K562 (cell line): ENCODE data around the gene SEC14L1. TPM values are rescaled to one million over a fixed set of nuclear protein-coding genes. Genes with fewer than 3 reads are reported as not detected.
A peak's percentile ranks its signal among the peaks of the same experiment; 100 is the strongest.

Experiments
- CBX5 ChIP-seq: IDR thresholded peaks from 2 replicates; pipeline ENCODE4 v1.6.1; 2014; ENCODE audit warnings: low read depth, borderline replicate concordance
- CHAMP1 ChIP-seq: fragments of 450-650 bp; IDR thresholded peaks from 2 replicates; pipeline ENCODE4 v1.6.1; 2016; ENCODE audit warnings: mild to moderate bottlenecking
- JUNB ChIP-seq: fragments of 450-650 bp; formaldehyde crosslinking; conservative IDR thresholded peaks from 2 replicates; pipeline ENCODE4 v1.4.0; 2020; ENCODE audit warnings: mild to moderate bottlenecking
- LEF1 ChIP-seq: fragments of 450-650 bp; IDR thresholded peaks from 2 replicates; pipeline ENCODE4 v1.6.1; 2016; ENCODE audit warnings: mild to moderate bottlenecking
- MAZ ChIP-seq, 2 experiments: fragments of 450-650 bp in 1 of 2; sonication (generic) in 1 of 2; formaldehyde crosslinking; IDR thresholded peaks in 1 of 2; conservative IDR thresholded peaks in 1 of 2; 2 replicates each; pipeline versions ENCODE4 v1.4.0 to v1.5.0; 2020; ENCODE audit warnings: mild to moderate bottlenecking in 1 of 2, missing genetic modification reagents in 1 of 2
- MTF1 ChIP-seq: fragments of 250-450 bp; sonication (Bioruptor Pico); IDR thresholded peaks from 2 replicates; pipeline ENCODE4 v1.9.0; 2021; ENCODE audit warnings: moderate library complexity, mild to moderate bottlenecking, inconsistent platforms, borderline replicate concordance
- SIRT6 ChIP-seq: IDR thresholded peaks from one replicate; pipeline ENCODE4 v1.6.1; 2012; ENCODE audit warnings: low read depth, mild to moderate bottlenecking, control low read depth, inconsistent platforms, low read length, moderate library complexity
- SMC3 ChIP-seq: conservative IDR thresholded peaks from 2 replicates; pipeline ENCODE4 v1.6.1; 2011; ENCODE audit warnings: low read depth, low read length, improper control_type of control experiment; ENCODE audit not compliant: insufficient read depth
- SP1 ChIP-seq: sonication (generic); formaldehyde crosslinking; IDR thresholded peaks from 2 replicates; pipeline ENCODE4 v1.8.1; 2022; ENCODE audit warnings: mild to moderate bottlenecking, missing genetic modification reagents
- TEAD1 ChIP-seq, 2 experiments: fragments of 450-650 bp in 1 of 2; sonication (generic) in 1 of 2; formaldehyde crosslinking; IDR thresholded peaks; 2 replicates each; pipeline versions ENCODE4 v1.4.0 to v1.8.0; 2020 to 2022; ENCODE audit warnings: mild to moderate bottlenecking in 2 of 2, missing genetic modification reagents in 1 of 2
- ZNF197 ChIP-seq: fragments of 200-800 bp; sonication (Bioruptor generic); IDR thresholded peaks from 2 replicates; pipeline ENCODE4 v1.6.1; 2016; ENCODE audit warnings: low read depth, missing genetic modification characterization, missing compliant biosample characterization
- ZNF589 ChIP-seq: fragments of 200-800 bp; sonication (Bioruptor generic); IDR thresholded peaks from 2 replicates; pipeline ENCODE4 v1.6.1; 2016; ENCODE audit warnings: low read depth, missing genetic modification characterization, missing compliant biosample characterization
- polyA plus RNA-seq, 8 experiments: library from polyadenylated mRNA; depleted of rRNA in 4 of 8; stranded (reverse) in 5 of 8; unstranded in 3 of 8; fragments of >200 nt; fragmentation: Nextera tagmentation in 2 of 8; fragmentation: Illumina TruSeq in 1 of 8; extraction: Ambion mirVana in 2 of 8; extraction: Trizol in 1 of 8; gene quantifications; 2 replicates each; pipeline versions ENCODE4 v1.2.1 to v1.2.3, GENCODE V29; 2011 to 2014; ENCODE audit warnings: inconsistent platforms in 1 of 8, missing spikeins in 1 of 8
- total RNA-seq, 7 experiments: library from RNA; depleted of rRNA in 6 of 7; stranded (reverse); fragments of >200 nt in 6 of 7; fragmentation: Illumina TruSeq in 2 of 7; extraction: Trizol in 2 of 7; gene quantifications; 2 replicates each; pipeline versions ENCODE4 v1.2.1 to v1.2.3, GENCODE V29; 2011 to 2021; ENCODE audit warnings: low replicate concordance in 1 of 7
- TF ChIP-seq, protein P1 (sequence below): IDR thresholded peaks from 2 replicates; pipeline ENCODE4 v1.6.1; 2016; ENCODE audit warnings: missing genetic modification characterization, missing compliant biosample characterization
- TF ChIP-seq, protein P2 (sequence below): sonication (generic); formaldehyde crosslinking; IDR thresholded peaks from 2 replicates; pipeline ENCODE4 v1.8.1; 2023; ENCODE audit warnings: mild to moderate bottlenecking, missing genetic modification reagents
- TF ChIP-seq, protein P3 (sequence below): IDR thresholded peaks from 2 replicates; pipeline ENCODE4 v1.6.1; 2011; ENCODE audit warnings: borderline replicate concordance, low read depth, mild to moderate bottlenecking, moderate library complexity, low read length; ENCODE audit not compliant: insufficient read depth, poor library complexity, severe bottlenecking
- TF ChIP-seq, protein P4 (sequence below), 3 experiments: fragments of 200-800 bp in 1 of 3; sonication (Bioruptor generic) in 1 of 3; sonication (generic) in 1 of 3; formaldehyde crosslinking in 1 of 3; IDR thresholded peaks; 2 replicates each; pipeline versions ENCODE4 v1.6.1 to v1.8.0; 2016 to 2022; ENCODE audit warnings: mild to moderate bottlenecking in 2 of 3, missing compliant biosample characterization in 2 of 3, missing genetic modification characterization in 2 of 3, missing genetic modification reagents in 1 of 3

The SEC14L1 gene
- total and polyA plus RNA-seq, 9 of the 15 experiments (the other 6 are each of a cell fraction or from before 2014, with no cell fraction given) = 3.1 to 39.7 (median 15.2) TPM

DNA sequence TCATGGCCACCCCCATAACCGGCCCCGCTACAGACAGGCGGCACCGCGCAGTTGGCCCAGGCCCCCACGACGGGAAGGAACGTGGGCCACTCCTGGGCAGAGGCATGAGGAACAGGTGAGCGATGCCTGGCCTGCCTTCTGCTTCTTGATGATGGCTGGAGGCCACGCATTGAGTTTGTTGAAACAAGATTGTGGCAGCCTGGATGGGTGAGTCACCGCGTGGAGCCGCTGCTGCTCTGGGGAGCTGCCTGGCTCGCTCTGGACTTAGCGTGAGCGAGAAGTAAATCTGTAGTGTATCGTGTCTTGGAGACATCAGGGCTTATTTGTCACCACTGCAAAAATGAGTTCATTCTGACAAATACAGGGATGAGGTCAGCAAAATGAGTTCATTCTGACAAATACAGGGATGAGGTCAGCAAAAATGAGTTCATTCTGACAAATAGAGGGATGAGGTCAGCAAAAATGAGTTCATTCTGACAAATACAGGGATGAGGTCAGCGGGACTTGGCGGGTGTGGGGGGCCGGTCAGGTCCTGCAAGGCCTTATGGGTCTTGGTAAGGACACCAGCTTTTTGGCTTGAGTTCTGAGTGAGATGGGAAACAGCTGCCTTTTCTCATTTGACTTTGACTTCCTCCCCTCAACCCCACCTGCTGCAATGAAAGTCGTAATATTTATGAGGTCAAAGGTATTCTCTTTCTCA lies 93.0 kb downstream of the SEC14L1 start (continued):
- TF ChIP-seq SIRT6 = no peak
- TF ChIP-seq MAZ (CRISPR knock-in tag; conservative IDR thresholded peaks at IDR 0.05 in 1 of 2, IDR thresholded peaks at IDR 0.05 in 1 of 2) = no peak
- TF ChIP-seq, protein P1, sequence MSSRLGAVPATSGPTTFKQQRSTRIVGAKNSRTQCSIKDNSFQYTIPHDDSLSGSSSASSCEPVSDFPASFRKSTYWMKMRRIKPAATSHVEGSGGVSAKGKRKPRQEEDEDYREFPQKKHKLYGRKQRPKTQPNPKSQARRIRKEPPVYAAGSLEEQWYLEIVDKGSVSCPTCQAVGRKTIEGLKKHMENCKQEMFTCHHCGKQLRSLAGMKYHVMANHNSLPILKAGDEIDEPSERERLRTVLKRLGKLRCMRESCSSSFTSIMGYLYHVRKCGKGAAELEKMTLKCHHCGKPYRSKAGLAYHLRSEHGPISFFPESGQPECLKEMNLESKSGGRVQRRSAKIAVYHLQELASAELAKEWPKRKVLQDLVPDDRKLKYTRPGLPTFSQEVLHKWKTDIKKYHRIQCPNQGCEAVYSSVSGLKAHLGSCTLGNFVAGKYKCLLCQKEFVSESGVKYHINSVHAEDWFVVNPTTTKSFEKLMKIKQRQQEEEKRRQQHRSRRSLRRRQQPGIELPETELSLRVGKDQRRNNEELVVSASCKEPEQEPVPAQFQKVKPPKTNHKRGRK (tag) = no peak
- TF ChIP-seq, protein P2, sequence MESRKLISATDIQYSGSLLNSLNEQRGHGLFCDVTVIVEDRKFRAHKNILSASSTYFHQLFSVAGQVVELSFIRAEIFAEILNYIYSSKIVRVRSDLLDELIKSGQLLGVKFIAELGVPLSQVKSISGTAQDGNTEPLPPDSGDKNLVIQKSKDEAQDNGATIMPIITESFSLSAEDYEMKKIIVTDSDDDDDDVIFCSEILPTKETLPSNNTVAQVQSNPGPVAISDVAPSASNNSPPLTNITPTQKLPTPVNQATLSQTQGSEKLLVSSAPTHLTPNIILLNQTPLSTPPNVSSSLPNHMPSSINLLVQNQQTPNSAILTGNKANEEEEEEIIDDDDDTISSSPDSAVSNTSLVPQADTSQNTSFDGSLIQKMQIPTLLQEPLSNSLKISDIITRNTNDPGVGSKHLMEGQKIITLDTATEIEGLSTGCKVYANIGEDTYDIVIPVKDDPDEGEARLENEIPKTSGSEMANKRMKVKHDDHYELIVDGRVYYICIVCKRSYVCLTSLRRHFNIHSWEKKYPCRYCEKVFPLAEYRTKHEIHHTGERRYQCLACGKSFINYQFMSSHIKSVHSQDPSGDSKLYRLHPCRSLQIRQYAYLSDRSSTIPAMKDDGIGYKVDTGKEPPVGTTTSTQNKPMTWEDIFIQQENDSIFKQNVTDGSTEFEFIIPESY (CRISPR knock-in tag) = peak; percentile 91
- TF ChIP-seq ZNF197 = no peak
- TF ChIP-seq ZNF589 (CRISPR knock-in tag) = no peak
- peak; percentile 82 for TF ChIP-seq CHAMP1
- TF ChIP-seq CBX5 = peak; percentile 89; the same call in 1 of the 2 replicates
- no peak for TF ChIP-seq MTF1 (CRISPR knock-in tag)
- TF ChIP-seq, protein P3, sequence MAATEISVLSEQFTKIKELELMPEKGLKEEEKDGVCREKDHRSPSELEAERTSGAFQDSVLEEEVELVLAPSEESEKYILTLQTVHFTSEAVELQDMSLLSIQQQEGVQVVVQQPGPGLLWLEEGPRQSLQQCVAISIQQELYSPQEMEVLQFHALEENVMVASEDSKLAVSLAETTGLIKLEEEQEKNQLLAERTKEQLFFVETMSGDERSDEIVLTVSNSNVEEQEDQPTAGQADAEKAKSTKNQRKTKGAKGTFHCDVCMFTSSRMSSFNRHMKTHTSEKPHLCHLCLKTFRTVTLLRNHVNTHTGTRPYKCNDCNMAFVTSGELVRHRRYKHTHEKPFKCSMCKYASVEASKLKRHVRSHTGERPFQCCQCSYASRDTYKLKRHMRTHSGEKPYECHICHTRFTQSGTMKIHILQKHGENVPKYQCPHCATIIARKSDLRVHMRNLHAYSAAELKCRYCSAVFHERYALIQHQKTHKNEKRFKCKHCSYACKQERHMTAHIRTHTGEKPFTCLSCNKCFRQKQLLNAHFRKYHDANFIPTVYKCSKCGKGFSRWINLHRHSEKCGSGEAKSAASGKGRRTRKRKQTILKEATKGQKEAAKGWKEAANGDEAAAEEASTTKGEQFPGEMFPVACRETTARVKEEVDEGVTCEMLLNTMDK = no peak
- no peak for TF ChIP-seq SMC3
- peak; percentile 59; the same call in 1 of the 2 replicates for TF ChIP-seq LEF1
- TF ChIP-seq TEAD1 (CRISPR knock-in tag; IDR thresholded peaks at IDR 0.05) = peak in 1 of 2 experiments; percentile 26; a peak in 1 of 4 replicates
- TF ChIP-seq, protein P4, sequence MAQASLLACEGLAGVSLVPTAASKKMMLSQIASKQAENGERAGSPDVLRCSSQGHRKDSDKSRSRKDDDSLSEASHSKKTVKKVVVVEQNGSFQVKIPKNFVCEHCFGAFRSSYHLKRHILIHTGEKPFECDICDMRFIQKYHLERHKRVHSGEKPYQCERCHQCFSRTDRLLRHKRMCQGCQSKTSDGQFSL (CRISPR knock-in tag; IDR thresholded peaks at IDR 0.05) = no peak
- TF ChIP-seq, protein P4 (tag; IDR thresholded peaks at IDR 0.05) = no peak; a peak in 1 of 4 replicates
- TF ChIP-seq SP1 = peak; percentile 80
- 0 out of 2 replicates have a peak, but pooled peaks have one; percentile 43 for TF ChIP-seq JUNB (CRISPR knock-in tag)
